ENCODE results near the gene ALDH1L1.

DNA sequence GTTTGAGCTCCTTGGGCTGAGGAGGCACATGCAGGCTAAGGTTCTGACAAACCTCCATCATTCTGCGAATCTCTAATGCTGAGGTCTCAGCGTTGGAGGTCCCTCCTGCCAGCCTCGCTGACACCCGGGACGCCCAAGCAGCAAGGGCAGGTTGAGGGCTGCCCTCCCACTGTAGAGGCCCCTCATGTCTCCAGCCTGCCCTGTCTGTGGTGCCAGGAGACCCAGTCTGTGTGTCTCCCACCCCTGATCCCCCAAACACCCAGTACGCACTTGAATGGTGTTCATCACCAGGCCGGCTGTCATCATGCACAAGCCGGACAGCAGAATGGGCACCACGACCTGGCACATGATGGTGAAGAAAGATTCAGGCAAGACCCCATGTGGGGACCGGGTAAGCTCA lies 124.3 kb downstream of the ALDH1L1 start:
- no peak for TF ChIP-seq TAF1 (IDR thresholded peaks at IDR 0.05; ENCODE audit: borderline replicate concordance, low read depth, low read length)
- TF ChIP-seq POLR2AphosphoS5 (IDR thresholded peaks at IDR 0.05; ENCODE audit: low read depth, low read length) = no peak
